Erythroblast (primary cell): Measurements from ENCODE around the gene DNM2.

Experiments used
- GATA1 ChIP-seq: IDR thresholded peaks from 2 replicates; pipeline ENCODE4 v1.6.1; 2011; ENCODE audit warnings: low read depth, mild to moderate bottlenecking, control low read depth, low read length, moderate library complexity
- POLR2A ChIP-seq: IDR thresholded peaks from 2 replicates; pipeline ENCODE4 v1.6.1; 2011; ENCODE audit warnings: mild to moderate bottlenecking, low read length

GRCh38 chr19:10829967-10830366 is 112.1 kb downstream of the DNM2 start:
- TF ChIP-seq POLR2A (no peak), GATA1 (no peak)
